PC-3 (cell line): ENCODE data around the gene FOXK2. TPM values are rescaled to one million over a fixed set of nuclear protein-coding genes. Genes with fewer than 3 reads are reported as not detected.
"Not testable (repeated sequence)": the region's sequence is repeated elsewhere in the genome, so short reads cannot be mapped to it uniquely, and the experiment has no call there.

Experiments
- ATAC-seq: fragments of 200-7000 bp; cut with Tn5 transposase; 2 replicates; pipeline ENCODE4 v1.9.1; 2020; ENCODE audit warnings: mild to moderate bottlenecking, moderate library complexity
- BruUV-seq: library from RNA; stranded (reverse); fragments of 400-500 nt; replicated peaks from 2 replicates; lab custom pipeline; 2021; lab: Mats Ljungman, UMichigan
- CTCF ChIA-PET: fragments of 300-600 bp; sonication (Branson Sonifier 250); formaldehyde crosslinking; loops from one replicate; lab custom pipeline; 2022; ENCODE audit warnings: antibody characterized with exemption; lab: Charles Lee
- POLR2A ChIA-PET: fragments of 300-600 bp; sonication (Branson Sonifier 250); formaldehyde crosslinking; loops from one replicate; lab custom pipeline; 2022; ENCODE audit warnings: antibody characterized with exemption; ENCODE audit not compliant: unreplicated experiment; lab: Charles Lee
- DNase-seq: peaks from one replicate; pipeline ENCODE4 v3.0.0-alpha.2; 2015
- H2AFZ ChIP-seq: fragments of 300-600 bp; sonication (generic); 2 replicates; pipeline ENCODE4 v1.6.0; 2016; ENCODE audit warnings: antibody characterized with exemption, low read length
- H3F3A ChIP-seq: fragments of 300-600 bp; sonication (generic); one replicate; pipeline ENCODE4 v1.6.0; 2017; ENCODE audit warnings: antibody characterized with exemption, low read length, control low read depth, mild to moderate bottlenecking; ENCODE audit not compliant: unreplicated experiment
- H3K27ac ChIP-seq: fragments of 300-600 bp; sonication (generic); 2 replicates; pipeline ENCODE4 v1.5.1; 2016; ENCODE audit warnings: mild to moderate bottlenecking, low read length
- H3K27me3 ChIP-seq: fragments of 300-600 bp; sonication (generic); 2 replicates; pipeline ENCODE4 v1.6.1; 2016; ENCODE audit warnings: low read length, mixed read lengths
- H3K36me3 ChIP-seq: fragments of 300-600 bp; sonication (generic); 2 replicates; pipeline ENCODE4 v1.6.1; 2016; ENCODE audit warnings: low read depth, mixed run types, low read length, mixed read lengths
- H3K4me1 ChIP-seq: fragments of 300-600 bp; sonication (generic); 2 replicates; pipeline ENCODE4 v1.5.1; 2016; ENCODE audit warnings: low read length; ENCODE audit not compliant: insufficient read depth
- H3K4me2 ChIP-seq: fragments of 300-600 bp; sonication (generic); 2 replicates; pipeline ENCODE4 v1.6.0; 2016; ENCODE audit warnings: low read length
- H3K4me3 ChIP-seq: fragments of 300-600 bp; sonication (generic); 2 replicates; pipeline ENCODE4 v1.5.1; 2016; ENCODE audit warnings: mild to moderate bottlenecking, low read length, mixed read lengths
- H3K79me2 ChIP-seq: fragments of 300-600 bp; sonication (generic); 2 replicates; pipeline ENCODE4 v1.6.1; 2017; ENCODE audit warnings: low read length, mixed read lengths
- H3K9ac ChIP-seq: fragments of 300-600 bp; sonication (generic); 2 replicates; pipeline ENCODE4 v1.6.0; 2016; ENCODE audit warnings: mild to moderate bottlenecking, low read length
- H3K9me2 ChIP-seq: fragments of 300-600 bp; sonication (generic); replicated peaks from 2 replicates; pipeline ENCODE4 v1.6.1; 2016; ENCODE audit warnings: mixed run types, low read length, mixed read lengths
- H3K9me3 ChIP-seq: fragments of 300-600 bp; sonication (generic); 2 replicates; pipeline ENCODE4 v1.6.1; 2016; ENCODE audit warnings: low read length, mixed read lengths
- H4K20me1 ChIP-seq: fragments of 300-600 bp; sonication (generic); 2 replicates; pipeline ENCODE4 v1.6.1; 2016; ENCODE audit warnings: low read length, mixed read lengths
- CTCF ChIP-seq: fragments of 300-600 bp; sonication (generic); conservative IDR thresholded peaks from 2 replicates; pipeline ENCODE4 v1.5.1; 2017; ENCODE audit warnings: antibody characterized with exemption, low read depth, mild to moderate bottlenecking, low read length
- EZH2 ChIP-seq: fragments of 300-600 bp; sonication (generic); IDR thresholded peaks from one replicate; pipeline ENCODE4 v1.6.1; 2017; ENCODE audit warnings: antibody characterized with exemption, mild to moderate bottlenecking, low read length; ENCODE audit not compliant: unreplicated experiment
- EZH2phosphoT487 ChIP-seq: fragments of 300-600 bp; sonication (generic); IDR thresholded peaks from 2 replicates; pipeline ENCODE4 v1.6.1; 2018; ENCODE audit warnings: mild to moderate bottlenecking, antibody characterized with exemption, low read length, borderline replicate concordance
- intact Hi-C: fragments of 100-400 bp; cut with micrococcal nuclease; formaldehyde crosslinking; loops from 2 replicates; pipeline ENCODE4 v1.9.0; 2023
- total RNA-seq: library from RNA; depleted of rRNA; stranded (reverse); fragments of >200 nt; gene quantifications from 2 replicates; pipeline ENCODE4 v1.2.3, GENCODE V29; 2014

Gene FOXK2
- total RNA-seq, 1 experiment from 2014 or later: 60.5 TPM

DNA sequence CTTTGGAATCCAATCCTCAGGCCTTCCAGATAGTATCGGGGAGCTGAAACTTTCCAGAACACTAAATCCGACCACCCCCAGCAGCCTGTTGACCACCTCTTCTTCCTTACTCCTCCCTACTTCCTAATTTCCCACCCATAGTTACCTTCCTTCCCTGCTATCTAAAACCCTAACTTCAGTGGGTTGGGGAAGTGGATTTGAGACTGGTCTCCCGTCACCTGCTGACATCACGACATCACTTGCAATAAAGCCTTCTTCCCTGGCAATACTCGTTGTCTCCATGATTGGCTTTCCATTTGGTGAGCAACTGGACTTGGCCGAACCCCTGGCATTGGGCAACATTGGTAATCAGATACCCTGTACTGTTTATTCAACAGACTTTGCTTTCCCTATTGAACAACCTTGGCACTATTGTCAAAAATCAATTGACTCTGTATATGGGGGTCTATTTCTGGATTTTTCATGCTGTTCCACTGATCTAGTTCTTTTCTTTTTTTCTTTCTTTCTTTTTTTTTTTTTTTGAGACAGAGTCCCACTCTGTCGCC is 11.8 kb upstream of the FOXK2 start:
- Histone ChIP-seq H4K20me1 (no peaks in the 10 kb centered on the region), H2AFZ (no peak overlapping the region), H3K9ac (no peak overlapping the region), H3F3A (no peaks in the 10 kb centered on the region), H3K27me3 (no peaks in the 10 kb centered on the region), H3K9me2 (no peaks in the 10 kb centered on the region), H3K9me3 (no peaks in the 10 kb centered on the region), H3K4me2 (no peak overlapping the region), H3K79me2 (no peaks in the 10 kb centered on the region), H3K4me1 (no peaks in the 10 kb centered on the region), H3K27ac (no peak overlapping the region), H3K36me3 (no peaks in the 10 kb centered on the region), H3K4me3 (no peak overlapping the region)
- TF ChIP-seq EZH2 (no peak), EZH2phosphoT487 (no peak), CTCF (no peak)
- ChIA-PET POLR2A (no interaction called here), CTCF (no interaction called here)
- intact Hi-C loops: no loop called here
- DNase-seq: no peak
- no peak for ATAC-seq
- BruUV-seq: no TSS peak

DNA sequence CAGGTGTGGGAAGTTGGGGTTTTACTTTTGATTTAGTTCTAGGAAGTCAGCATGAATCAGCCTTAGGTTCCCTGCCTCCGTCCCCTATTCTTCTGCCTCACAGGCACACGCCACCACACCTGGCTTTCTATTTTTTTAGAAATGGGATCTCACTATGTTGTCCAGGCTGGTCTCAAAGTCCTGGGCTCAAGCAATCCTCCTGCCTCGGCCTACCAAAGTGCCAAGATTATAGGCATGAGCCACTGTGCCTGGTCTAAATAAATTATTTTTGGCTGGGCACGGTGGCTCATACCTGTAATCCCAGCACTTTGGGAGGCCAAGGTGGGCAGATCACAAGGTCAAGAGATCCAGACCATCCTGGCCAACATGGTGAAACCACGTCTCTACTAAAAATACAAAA is 7.9 kb upstream of the FOXK2 start:
- H3K4me3 ChIP-seq, H3K9me3 ChIP-seq, H3K9ac ChIP-seq, CTCF ChIA-PET, H3K36me3 ChIP-seq, intact Hi-C loops, H3K9me2 ChIP-seq, H3F3A ChIP-seq, H3K27ac ChIP-seq, DNase-seq, H2AFZ ChIP-seq, H3K79me2 ChIP-seq, BruUV-seq, ATAC-seq, H3K4me1 ChIP-seq, H3K4me2 ChIP-seq, POLR2A ChIA-PET, H4K20me1 ChIP-seq, H3K27me3 ChIP-seq: not testable (repeated sequence)

DNA sequence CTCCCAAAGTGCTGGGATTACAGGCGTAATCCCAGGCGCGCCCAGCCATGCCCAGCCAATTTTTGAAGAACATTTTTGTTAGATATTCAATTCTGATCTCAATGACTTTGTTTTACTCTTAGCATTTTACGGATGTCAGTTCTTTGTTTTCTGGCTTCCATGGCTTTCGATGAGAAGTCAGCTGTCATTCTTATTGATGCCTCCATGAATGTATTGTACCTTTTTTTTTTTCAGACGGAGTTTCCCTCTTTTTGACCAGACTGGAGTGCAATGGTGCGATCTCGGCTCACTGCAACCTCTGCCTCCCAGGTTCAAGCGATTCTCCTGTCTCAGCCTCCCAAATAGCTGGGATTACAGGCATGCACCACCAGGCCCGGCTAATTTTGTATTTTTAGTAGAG is 5.7 kb upstream of the FOXK2 start:
- H3K9me3 ChIP-seq, H3F3A ChIP-seq, DNase-seq, POLR2A ChIA-PET, H3K36me3 ChIP-seq, H3K4me3 ChIP-seq, H3K27me3 ChIP-seq, H3K4me1 ChIP-seq, H3K9me2 ChIP-seq, H3K79me2 ChIP-seq, H4K20me1 ChIP-seq, ATAC-seq, H3K27ac ChIP-seq, H3K9ac ChIP-seq, BruUV-seq, intact Hi-C loops, H3K4me2 ChIP-seq, H2AFZ ChIP-seq, CTCF ChIA-PET: not testable (repeated sequence)

GRCh38 chr17:82517230-82517865 is 2.2 kb upstream of the FOXK2 start:
- H3K4me1 ChIP-seq: peaks cover 5% of the 10 kb centered on the region; the same call in 1 of the 2 replicates
- no TSS peak for BruUV-seq
- DNase-seq: no peak
- TF ChIP-seq EZH2: no peak
- TF ChIP-seq EZH2phosphoT487: no peak
- no peak for TF ChIP-seq CTCF
- peaks cover 10% of the 10 kb centered on the region; the same call in 1 of the 2 replicates for H4K20me1 ChIP-seq
- intact Hi-C loops: no loop called here
- POLR2A ChIA-PET: no interaction called here
- no peak for ATAC-seq
- no peaks in the 10 kb centered on the region for H3K36me3 ChIP-seq
- no peak overlapping the region for H2AFZ ChIP-seq
- CTCF ChIA-PET: no interaction called here
- H3K27me3 ChIP-seq: no peaks in the 10 kb centered on the region
- no peak overlapping the region for H3K4me2 ChIP-seq
- no peaks in the 10 kb centered on the region for H3F3A ChIP-seq
- no peaks in the 10 kb centered on the region for H3K9me2 ChIP-seq
- peaks cover 25% of the 10 kb centered on the region for H3K79me2 ChIP-seq
- no peak overlapping the region for H3K9ac ChIP-seq
- H3K4me3 ChIP-seq: no peak overlapping the region
- H3K9me3 ChIP-seq: no peaks in the 10 kb centered on the region
- no peak overlapping the region for H3K27ac ChIP-seq
